Tibial nerve (tissue), 4 donors: ENCODE measurements around the gene KAT6B.

Experiments used
- CTCF ChIP-seq, 5 experiments: fragments of 200-600 bp in 3 of 5; fragments of 450-650 bp in 2 of 5; sonication (generic) in 3 of 5; IDR thresholded peaks; one replicate each; pipeline ENCODE4 v1.5.1; 2016 to 2019; ENCODE audit warnings: antibody characterized with exemption in 5 of 5, mild to moderate bottlenecking in 3 of 5, moderate library complexity in 2 of 5
- EP300 ChIP-seq, 2 donors: sonication (generic); formaldehyde crosslinking; IDR thresholded peaks; one replicate each; pipeline ENCODE4 v1.6.1; 2017; ENCODE audit warnings: antibody characterized with exemption in 2 of 2, mild to moderate bottlenecking in 1 of 2
- POLR2A ChIP-seq, 2 donors: fragments of 450-650 bp; IDR thresholded peaks; one replicate each; pipeline ENCODE4 v1.6.1; 2017; ENCODE audit warnings: antibody characterized with exemption in 2 of 2, mild to moderate bottlenecking in 2 of 2, moderate library complexity in 2 of 2

DNA sequence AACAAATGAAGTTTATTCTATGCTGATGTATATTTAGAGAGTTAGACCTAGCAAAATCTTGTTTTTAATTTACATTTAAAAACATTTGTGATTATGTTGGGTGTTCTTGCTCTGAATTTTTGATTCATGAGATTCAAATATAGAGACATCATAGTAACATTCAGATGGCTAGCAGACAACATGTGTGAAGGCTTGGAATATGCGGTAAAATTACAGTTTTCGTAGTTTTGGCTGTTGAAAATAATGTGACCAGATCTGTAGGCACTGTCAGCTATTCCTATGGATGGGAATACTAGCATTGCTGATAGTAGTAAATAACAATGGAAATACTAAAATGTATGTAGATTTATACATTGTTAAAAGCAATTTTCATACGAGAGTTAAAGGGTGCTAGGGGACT lies 131.9 kb downstream of the KAT6B start:
- no peak for TF ChIP-seq CTCF (IDR thresholded peaks at IDR 0.05)
- TF ChIP-seq POLR2A (IDR thresholded peaks at IDR 0.05) = no peak
- TF ChIP-seq EP300 (IDR thresholded peaks at IDR 0.05) = no peak
